ENCODE results near the gene KCNQ4. TPM values are rescaled to one million over a fixed set of nuclear protein-coding genes. Genes with fewer than 3 reads are reported as not detected.
A peak's percentile ranks its signal among the peaks of the same experiment; 100 is the strongest.

The KCNQ4 gene
- total RNA-seq, 1 donor from 2014 or later = 9.0 TPM

GRCh38 chr1:40861224-40862003 lies 77.8 kb downstream of the KCNQ4 start:
- DNase-seq = peak; percentile 66

GRCh38 chr1:40862008-40862863 lies 78.6 kb downstream of the KCNQ4 start, which contains the start of gene CITED4:
TSS of gene CITED4 (minus strand) at chr1:40862363. CDS start at chr1:40862127, 236 bp downstream.
- DNase-seq = peak; percentile 97

GRCh38 chr1:40868051-40868723 lies 84.6 kb downstream of the KCNQ4 start:
- no peak for DNase-seq

GRCh38 chr1:40870135-40870728 lies 86.6 kb downstream of the KCNQ4 start:
- DNase-seq = no peak

GRCh38 chr1:40872276-40872675 lies 88.7 kb downstream of the KCNQ4 start:
- DNase-seq = peak; percentile 39

- DNase-seq = no peak
Observed at GRCh38 chr1:40873863-40874472, 90.4 kb downstream of the KCNQ4 start.

- DNase-seq = no peak
Observed at GRCh38 chr1:40876436-40876761, 92.8 kb downstream of the KCNQ4 start.

GRCh38 chr1:40876891-40877290 lies 93.3 kb downstream of the KCNQ4 start:
- no peak for DNase-seq

GRCh38 chr1:40877698-40878097 lies 94.1 kb downstream of the KCNQ4 start:
- peak; percentile 72 for DNase-seq

- DNase-seq = no peak
Observed at GRCh38 chr1:40878906-40879305, 95.3 kb downstream of the KCNQ4 start.

GRCh38 chr1:40879482-40880175 lies 96.0 kb downstream of the KCNQ4 start:
- DNase-seq = no peak

- DNase-seq = no peak
Observed at GRCh38 chr1:40880813-40881549, 97.4 kb downstream of the KCNQ4 start.

- DNase-seq = no peak
Observed at GRCh38 chr1:40884055-40884795, 100.6 kb downstream of the KCNQ4 start.

- no peak for DNase-seq
Observed at GRCh38 chr1:40886318-40887011, 102.9 kb downstream of the KCNQ4 start.

GRCh38 chr1:40887012-40887378 lies 103.4 kb downstream of the KCNQ4 start:
- DNase-seq = no peak

- no peak for DNase-seq
Observed at GRCh38 chr1:40887652-40888051, 104.1 kb downstream of the KCNQ4 start.
